ENCODE results near the gene MS4A12.
"Not testable (repeated sequence)": the region's sequence is repeated elsewhere in the genome, so short reads cannot be mapped to it uniquely, and the experiment has no call there.

The MS4A12 gene

DNA sequence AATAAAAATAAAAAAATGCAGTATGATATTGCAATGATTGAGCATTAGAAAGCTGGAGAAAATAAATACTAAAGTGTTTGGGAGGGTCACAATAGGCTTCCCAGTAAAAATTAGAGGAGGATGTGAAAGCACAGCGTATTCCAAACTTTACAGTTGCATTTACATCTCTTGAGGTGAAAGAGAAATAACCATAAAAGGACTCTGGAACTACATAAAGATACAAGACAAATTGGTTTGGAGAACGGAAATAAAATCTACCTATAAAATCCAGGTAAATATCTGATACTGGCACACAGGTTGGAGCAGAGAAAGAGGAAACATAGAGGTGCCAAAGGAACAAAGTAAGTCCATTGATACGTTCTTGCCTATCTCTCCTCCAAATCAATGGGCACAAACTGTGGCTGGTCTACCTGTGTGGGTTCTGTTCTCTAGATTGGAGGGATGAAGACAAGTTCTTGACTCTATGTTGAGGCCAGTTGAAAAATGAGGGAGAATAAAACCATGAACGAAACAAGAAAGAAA lies at the start of gene MS4A12:
TSS of gene MS4A12 (plus strand) at position 291 of the 522 bp plus-strand sequence. CDS start 4,541 bp downstream, outside the sequence.
- no peak for TF ChIP-seq CTCF (conservative IDR thresholded peaks at IDR 0.05; ENCODE audit: low read length)
- no peak within 1 kb of the TSS for H3K4me3 ChIP-seq (ENCODE audit: low read length)
- DNase-seq (ENCODE audit: low read depth) = no peak

- H3K4me3 ChIP-seq (ENCODE audit: low read length) = no peak overlapping the region
- no peak for TF ChIP-seq CTCF (conservative IDR thresholded peaks at IDR 0.05; ENCODE audit: low read length)
- DNase-seq (ENCODE audit: low read depth) = no peak
Measured at GRCh38 chr11:60447070-60447469, 45.5 kb upstream of the MS4A12 start.

DNA sequence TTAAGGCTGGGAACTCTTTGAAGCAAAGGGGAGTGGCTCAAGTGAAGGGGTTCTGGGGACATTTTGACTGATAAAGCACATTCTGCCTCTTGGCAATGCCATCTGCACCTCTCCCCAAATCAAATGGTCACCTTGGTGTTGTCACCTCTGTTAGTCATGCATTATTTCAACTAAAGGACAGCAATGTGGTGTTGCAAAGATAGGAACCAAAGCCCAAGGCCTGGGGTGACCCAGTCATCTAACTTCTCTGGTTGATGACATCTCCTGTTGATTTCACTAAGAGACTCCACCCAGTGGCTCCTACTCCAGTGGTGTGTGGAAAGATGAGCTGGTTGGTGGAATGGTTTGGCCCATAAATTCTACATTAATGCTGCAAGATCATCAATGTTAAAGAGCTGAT lies 44.7 kb upstream of the MS4A12 start:
- DNase-seq (ENCODE audit: low read depth) = no peak
- no peak overlapping the region for H3K4me3 ChIP-seq (ENCODE audit: low read length)
- no peak for TF ChIP-seq CTCF (conservative IDR thresholded peaks at IDR 0.05; ENCODE audit: low read length)

DNA sequence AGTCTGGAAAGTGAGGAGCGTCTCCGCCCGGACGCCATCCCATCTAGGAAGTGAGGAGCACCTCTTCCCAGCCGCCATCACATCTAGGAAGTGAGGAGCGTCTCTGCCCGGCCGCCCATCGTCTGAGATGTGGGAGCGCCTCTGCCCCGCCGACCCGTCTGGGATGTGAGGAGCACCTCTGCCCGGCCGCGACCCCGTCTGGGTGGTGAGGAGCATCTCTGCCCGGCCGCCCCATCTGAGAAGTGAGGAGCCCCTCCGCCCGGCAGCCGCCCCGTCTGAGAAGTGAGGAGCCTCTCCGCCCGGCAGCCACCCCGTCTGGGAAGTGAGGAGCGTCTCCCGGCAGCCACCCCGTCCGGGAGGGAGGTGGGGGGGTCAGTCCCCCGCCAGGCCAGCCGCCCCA lies 41.4 kb upstream of the MS4A12 start:
- DNase-seq (ENCODE audit: low read depth); H3K4me3 ChIP-seq (ENCODE audit: low read length): not testable (repeated sequence)

DNA sequence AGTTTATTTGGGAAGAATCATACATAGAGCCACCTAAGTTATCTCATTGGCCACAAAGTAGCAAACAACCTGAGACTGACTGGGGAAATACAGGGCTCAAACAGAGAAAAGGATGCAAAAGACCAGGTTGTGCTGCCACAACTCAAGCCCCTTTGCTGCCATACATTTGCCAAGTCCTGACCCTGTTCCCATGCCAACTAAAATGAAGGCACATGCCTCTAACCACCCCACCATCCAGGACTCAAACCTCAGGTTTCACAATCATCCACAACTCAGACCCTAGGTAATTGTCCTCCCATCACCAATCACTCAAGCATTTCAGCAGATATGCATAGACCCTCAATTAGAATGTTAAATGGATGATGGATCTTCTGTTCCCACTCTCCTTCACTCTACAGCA lies 38.4 kb upstream of the MS4A12 start:
- H3K4me3 ChIP-seq (ENCODE audit: low read length) = no peak overlapping the region
- TF ChIP-seq CTCF (conservative IDR thresholded peaks at IDR 0.05; ENCODE audit: low read length) = no peak
- DNase-seq (ENCODE audit: low read depth) = no peak

GRCh38 chr11:60455531-60456042 lies 37.0 kb upstream of the MS4A12 start, which contains the start of gene MS4A1:
TSS of gene MS4A1 (plus strand) at chr11:60455847. CDS start at chr11:60462375, 6,528 bp downstream.
- DNase-seq (ENCODE audit: low read depth) = no peak

GRCh38 chr11:60457576-60457975 lies 35.0 kb upstream of the MS4A12 start:
- no peak overlapping the region for H3K4me3 ChIP-seq (ENCODE audit: low read length)
- no peak for DNase-seq (ENCODE audit: low read depth)
- no peak for TF ChIP-seq CTCF (conservative IDR thresholded peaks at IDR 0.05; ENCODE audit: low read length)

More at GRCh38 chr11:60455531-60456042, 37.0 kb upstream of the MS4A12 start, which contains the start of gene MS4A1:
- no peak for TF ChIP-seq CTCF (conservative IDR thresholded peaks at IDR 0.05; ENCODE audit: low read length)
- no peak within 1 kb of the TSS for H3K4me3 ChIP-seq (ENCODE audit: low read length)

Data from AG10803 (cell line).